GM18873 (cell line): ENCODE measurements around the gene MAP4K5.
A peak's percentile ranks its signal among the peaks of the same experiment; 100 is the strongest.

Source experiments
- ATAC-seq: cut with Tn5 transposase; IDR thresholded peaks from one replicate; pipeline ENCODE4 v1.9.1; 2021; ENCODE audit warnings: mild to moderate bottlenecking, moderate library complexity, moderate number of reproducible peaks; ENCODE audit not compliant: unreplicated experiment, low FRiP score

Gene MAP4K5

GRCh38 chr14:50407111-50407812 lies 125.1 kb downstream of the MAP4K5 start:
- ATAC-seq = no peak

DNA sequence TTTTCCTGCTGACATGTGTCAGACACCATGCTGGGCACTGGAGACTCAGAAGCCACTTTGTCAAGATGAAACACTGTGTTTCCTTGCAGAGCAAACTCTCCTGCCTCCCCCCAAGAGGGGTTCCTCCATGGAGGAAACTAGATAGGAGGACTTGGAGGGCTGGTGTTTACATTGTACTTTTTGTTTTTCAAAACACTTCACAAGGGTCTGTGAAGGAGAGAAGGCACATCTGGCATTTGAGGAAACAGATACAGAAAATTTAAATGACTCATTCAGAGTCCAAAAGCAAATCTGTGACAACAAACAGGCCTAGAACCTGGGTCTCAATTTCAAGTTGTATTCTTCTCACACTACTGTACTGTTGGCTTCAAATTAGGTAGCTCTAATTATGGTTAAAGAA lies 128.9 kb downstream of the MAP4K5 start:
- ATAC-seq = no peak

DNA sequence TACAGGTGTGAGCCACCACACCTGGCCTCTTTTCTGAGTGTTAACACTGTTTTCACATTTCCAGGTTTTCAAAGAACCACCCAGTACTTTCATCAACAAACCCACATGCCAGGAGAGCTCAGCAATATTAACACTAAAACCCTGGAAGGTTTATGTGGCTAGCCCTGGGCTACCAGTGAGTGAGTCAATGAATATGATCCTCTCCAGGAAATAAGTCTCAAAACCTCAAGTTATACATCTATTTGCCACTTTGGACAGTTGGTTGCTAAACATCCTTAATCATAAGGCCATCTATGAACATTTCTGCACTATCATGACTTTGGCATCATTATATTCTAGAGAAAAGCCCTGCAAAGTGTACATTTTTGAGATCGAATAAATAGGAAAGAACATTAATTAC lies 129.4 kb downstream of the MAP4K5 start:
- no peak for ATAC-seq

- no peak for ATAC-seq
Observed at GRCh38 chr14:50400461-50400860, 131.9 kb downstream of the MAP4K5 start.

- ATAC-seq = no peak
Observed at GRCh38 chr14:50399251-50400032, 132.9 kb downstream of the MAP4K5 start.

- no peak for ATAC-seq
Observed at GRCh38 chr14:50398189-50398580, 134.2 kb downstream of the MAP4K5 start.

GRCh38 chr14:50397390-50398188 lies 134.8 kb downstream of the MAP4K5 start:
- ATAC-seq = no peak

DNA sequence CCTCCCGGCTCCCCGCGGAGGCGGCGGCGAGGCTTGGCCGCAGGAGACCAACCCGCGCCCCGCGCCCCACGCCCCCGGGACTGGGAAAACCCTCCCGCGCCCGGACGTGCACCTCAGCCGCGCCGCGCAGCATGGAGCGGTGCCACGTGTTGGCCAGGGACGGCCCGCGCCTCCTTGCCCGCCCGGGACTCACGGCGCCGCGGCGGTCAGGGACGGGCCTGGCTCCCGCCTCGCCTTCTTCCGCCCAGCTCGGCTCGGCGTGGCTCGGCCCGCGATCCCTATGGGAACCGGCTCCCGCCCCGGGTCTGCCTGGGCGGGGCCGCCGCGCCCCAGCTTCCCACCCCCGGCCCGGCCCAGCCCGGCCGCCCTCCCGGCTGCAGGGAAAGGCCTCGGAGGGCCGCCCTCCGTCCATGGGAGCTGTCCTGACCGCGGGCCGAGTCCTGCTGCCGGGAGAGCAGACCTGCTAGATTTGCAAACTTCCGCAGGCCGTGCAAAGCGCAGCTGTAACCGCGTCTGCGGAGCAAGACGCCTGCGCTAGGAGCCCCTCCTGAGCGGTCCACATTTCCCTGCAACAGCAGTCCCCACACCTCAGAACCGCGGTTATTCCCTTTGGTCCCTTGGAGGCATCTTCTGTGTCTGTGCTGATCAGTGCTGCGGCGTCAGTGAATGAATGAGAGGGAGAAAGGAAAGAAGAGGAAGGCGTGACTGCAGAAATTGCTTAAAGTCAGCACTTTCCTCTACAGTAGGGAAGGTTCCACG lies 135.6 kb downstream of the MAP4K5 start, which contains the start of gene CDKL1:
Gene CDKL1 (minus strand): TSS at position 251 of the 759 bp plus-strand sequence. CDS start 1,013 bp downstream, outside the sequence.
- ATAC-seq = peak; percentile 40

- no peak for ATAC-seq
Observed at GRCh38 chr14:50395448-50395847, 136.9 kb downstream of the MAP4K5 start.

DNA sequence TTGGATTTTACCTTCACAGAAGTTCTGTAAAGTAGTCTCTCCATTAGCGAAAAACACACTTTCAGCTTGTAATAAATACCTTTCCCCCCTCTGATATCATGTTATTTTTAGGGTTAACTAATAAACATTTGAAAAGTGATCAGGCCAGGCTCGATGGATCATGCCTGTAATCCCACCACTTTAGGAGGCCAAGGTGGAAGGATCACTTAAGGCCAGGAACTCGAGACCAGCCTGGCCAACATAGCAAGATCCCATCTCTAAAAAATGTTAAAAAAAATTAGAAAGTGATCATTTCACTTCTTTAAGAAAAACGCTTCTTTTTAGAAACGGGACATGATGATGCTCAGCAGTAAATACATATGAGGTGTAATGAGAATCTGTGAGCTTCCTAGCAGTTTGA lies 137.7 kb downstream of the MAP4K5 start:
- no peak for ATAC-seq

- ATAC-seq = no peak
Observed at GRCh38 chr14:50389668-50390441, 142.5 kb downstream of the MAP4K5 start.

- no peak for ATAC-seq
Observed at GRCh38 chr14:50388256-50388931, 144.0 kb downstream of the MAP4K5 start.

- ATAC-seq = no peak
Observed at GRCh38 chr14:50387548-50387947, 144.8 kb downstream of the MAP4K5 start.

GRCh38 chr14:50383618-50384225 lies 148.6 kb downstream of the MAP4K5 start:
- ATAC-seq = no peak

DNA sequence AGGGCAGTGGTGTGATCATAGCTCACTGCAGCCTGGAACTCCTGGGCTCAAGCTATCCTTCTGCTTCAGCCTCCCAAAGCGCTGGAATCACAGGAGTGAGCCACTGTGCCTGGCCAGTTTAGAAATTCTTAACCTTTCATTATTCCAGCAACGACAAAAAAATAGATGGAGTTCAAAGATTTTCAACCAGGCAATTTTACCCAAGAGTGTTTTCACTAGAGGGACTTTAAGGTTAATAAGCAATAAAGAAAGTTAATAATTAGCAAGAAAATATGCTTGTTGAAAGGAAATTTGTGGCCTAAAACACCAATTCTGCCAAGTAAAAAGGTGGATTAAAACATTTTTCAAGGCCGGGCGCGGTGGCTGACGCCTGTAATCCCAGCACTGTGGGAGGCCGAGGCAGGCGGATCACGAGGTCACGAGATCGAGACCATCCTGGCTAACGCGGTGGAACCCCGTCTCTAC lies 150.5 kb downstream of the MAP4K5 start:
- ATAC-seq = no peak

GRCh38 chr14:50381008-50381407 lies 151.4 kb downstream of the MAP4K5 start:
- ATAC-seq = no peak

DNA sequence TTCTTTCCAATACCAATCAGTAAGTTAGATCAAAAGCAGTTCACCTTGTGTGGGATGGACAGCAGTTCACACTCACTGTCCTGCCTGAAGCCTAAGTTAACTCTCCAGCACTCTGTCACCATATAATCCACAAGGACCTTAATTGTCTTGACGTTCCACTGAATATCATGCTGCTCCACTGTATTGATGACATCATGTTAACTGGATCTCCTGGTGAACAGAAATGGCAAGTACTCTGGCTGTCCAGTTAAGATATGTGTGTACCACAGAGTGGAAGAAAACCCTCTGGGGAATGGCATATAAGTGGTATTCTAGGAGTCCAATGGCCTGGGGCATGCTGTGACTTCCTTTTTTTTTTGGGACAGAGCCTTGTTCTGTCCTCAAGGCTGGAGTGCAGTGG lies 151.9 kb downstream of the MAP4K5 start:
- no peak for ATAC-seq

DNA sequence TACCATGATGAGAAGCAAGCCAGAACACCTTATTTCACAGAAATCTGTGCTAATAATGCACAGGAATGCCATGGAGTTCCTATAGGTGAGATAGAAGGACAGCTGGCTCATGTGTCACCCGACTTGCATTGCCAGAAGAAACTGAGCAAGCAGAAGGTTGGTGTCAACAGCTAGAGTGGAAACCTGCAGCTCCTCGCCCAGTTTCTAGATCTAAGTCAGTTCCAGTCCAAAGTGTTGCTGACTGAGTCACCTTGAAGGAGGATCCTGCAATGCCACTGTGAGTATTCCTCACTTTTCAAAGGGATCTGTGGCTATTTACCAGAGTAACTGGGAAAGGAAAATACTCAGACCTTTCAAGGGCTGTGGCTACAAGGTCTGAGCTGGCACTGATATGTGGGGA lies 152.8 kb downstream of the MAP4K5 start:
- no peak for ATAC-seq
